ENCODE data around the gene CEP170B.

Gene CEP170B

GRCh38 chr14:104935026-104935650 is 70.1 kb downstream of the CEP170B start:
- Histone ChIP-seq H3K9me3 (ENCODE audit: control insufficient read depth, low read length) (no peaks in the 10 kb centered on the region), H3K4me3 (ENCODE audit: insufficient read depth, low read depth, low read length) (no peak overlapping the region), H3K4me1 (ENCODE audit: control insufficient read depth, insufficient read depth, low read length) (peaks cover 3% of the 10 kb centered on the region), H3K36me3 (ENCODE audit: control insufficient read depth, insufficient read depth, low read length) (no peaks in the 10 kb centered on the region), H3K27me3 (ENCODE audit: control insufficient read depth, insufficient read depth, low read length, poor library complexity, severe bottlenecking) (peaks cover 77% of the 10 kb centered on the region), H3K27ac (ENCODE audit: insufficient read depth, low read depth, low read length, poor library complexity, severe bottlenecking) (no peak overlapping the region)
- WGBS, 2 experiments = 82 to 83% methylated on average over 3 of the region's 3 CpGs

- Histone ChIP-seq H3K27me3 (ENCODE audit: control insufficient read depth, insufficient read depth, low read length, poor library complexity, severe bottlenecking) (peaks cover 70% of the 10 kb centered on the region), H3K4me1 (ENCODE audit: control insufficient read depth, insufficient read depth, low read length) (peaks cover 3% of the 10 kb centered on the region), H3K4me3 (ENCODE audit: insufficient read depth, low read depth, low read length) (no peak overlapping the region), H3K9me3 (ENCODE audit: control insufficient read depth, low read length) (no peaks in the 10 kb centered on the region), H3K36me3 (ENCODE audit: control insufficient read depth, insufficient read depth, low read length) (no peaks in the 10 kb centered on the region), H3K27ac (ENCODE audit: insufficient read depth, low read depth, low read length, poor library complexity, severe bottlenecking) (no peak overlapping the region)
- WGBS, 2 experiments = 89% methylated on average over 2 of the region's 2 CpGs
These were observed 70.9 kb downstream of the CEP170B start for GRCh38 chr14:104935955-104936354.

- Histone ChIP-seq H3K4me1 (ENCODE audit: control insufficient read depth, insufficient read depth, low read length) (peaks cover 3% of the 10 kb centered on the region), H3K27me3 (ENCODE audit: control insufficient read depth, insufficient read depth, low read length, poor library complexity, severe bottlenecking) (peaks cover 64% of the 10 kb centered on the region), H3K36me3 (ENCODE audit: control insufficient read depth, insufficient read depth, low read length) (no peaks in the 10 kb centered on the region), H3K27ac (ENCODE audit: insufficient read depth, low read depth, low read length, poor library complexity, severe bottlenecking) (no peak overlapping the region), H3K4me3 (ENCODE audit: insufficient read depth, low read depth, low read length) (no peak overlapping the region), H3K9me3 (ENCODE audit: control insufficient read depth, low read length) (no peaks in the 10 kb centered on the region)
- WGBS, 2 experiments = 88 to 89% methylated on average over 9 to 10 of the region's 10 CpGs
These were observed 71.5 kb downstream of the CEP170B start for GRCh38 chr14:104936361-104937155.

GRCh38 chr14:104937161-104937560 is 72.1 kb downstream of the CEP170B start:
- Histone ChIP-seq H3K9me3 (ENCODE audit: control insufficient read depth, low read length) (no peaks in the 10 kb centered on the region), H3K27me3 (ENCODE audit: control insufficient read depth, insufficient read depth, low read length, poor library complexity, severe bottlenecking) (peaks cover 58% of the 10 kb centered on the region), H3K36me3 (ENCODE audit: control insufficient read depth, insufficient read depth, low read length) (no peaks in the 10 kb centered on the region), H3K27ac (ENCODE audit: insufficient read depth, low read depth, low read length, poor library complexity, severe bottlenecking) (no peak overlapping the region), H3K4me1 (ENCODE audit: control insufficient read depth, insufficient read depth, low read length) (peaks cover 3% of the 10 kb centered on the region), H3K4me3 (ENCODE audit: insufficient read depth, low read depth, low read length) (no peak overlapping the region)
- WGBS, 2 experiments = 82 to 83% methylated on average over 4 of the region's 4 CpGs

GRCh38 chr14:104937694-104938365 is 72.8 kb downstream of the CEP170B start:
- no peak overlapping the region for H3K4me3 ChIP-seq (ENCODE audit: insufficient read depth, low read depth, low read length)
- H3K36me3 ChIP-seq (ENCODE audit: control insufficient read depth, insufficient read depth, low read length) = no peaks in the 10 kb centered on the region
- H3K27me3 ChIP-seq (ENCODE audit: control insufficient read depth, insufficient read depth, low read length, poor library complexity, severe bottlenecking) = peaks cover 51% of the 10 kb centered on the region
- WGBS, 2 experiments = 87 to 91% methylated on average over 11 of the region's 11 CpGs
- H3K4me1 ChIP-seq (ENCODE audit: control insufficient read depth, insufficient read depth, low read length) = peaks cover 3% of the 10 kb centered on the region
- H3K9me3 ChIP-seq (ENCODE audit: control insufficient read depth, low read length) = no peaks in the 10 kb centered on the region
- H3K27ac ChIP-seq (ENCODE audit: insufficient read depth, low read depth, low read length, poor library complexity, severe bottlenecking) = no peak overlapping the region

- 84 to 86% methylated on average over 2 of the region's 2 CpGs for WGBS, 2 experiments
- H3K36me3 ChIP-seq (ENCODE audit: control insufficient read depth, insufficient read depth, low read length) = no peaks in the 10 kb centered on the region
- no peaks in the 10 kb centered on the region for H3K9me3 ChIP-seq (ENCODE audit: control insufficient read depth, low read length)
- H3K27me3 ChIP-seq (ENCODE audit: control insufficient read depth, insufficient read depth, low read length, poor library complexity, severe bottlenecking) = peaks cover 45% of the 10 kb centered on the region
- H3K4me1 ChIP-seq (ENCODE audit: control insufficient read depth, insufficient read depth, low read length) = peaks cover 3% of the 10 kb centered on the region
- H3K4me3 ChIP-seq (ENCODE audit: insufficient read depth, low read depth, low read length) = no peak overlapping the region
- H3K27ac ChIP-seq (ENCODE audit: insufficient read depth, low read depth, low read length, poor library complexity, severe bottlenecking) = no peak overlapping the region
These were observed 73.4 kb downstream of the CEP170B start for GRCh38 chr14:104938436-104938835.

- WGBS, 2 experiments = 83 to 100% methylated on average over 1 of the region's 1 CpG
- no peak overlapping the region for H3K4me3 ChIP-seq (ENCODE audit: insufficient read depth, low read depth, low read length)
- H3K9me3 ChIP-seq (ENCODE audit: control insufficient read depth, low read length) = no peaks in the 10 kb centered on the region
- no peaks in the 10 kb centered on the region for H3K36me3 ChIP-seq (ENCODE audit: control insufficient read depth, insufficient read depth, low read length)
- H3K27me3 ChIP-seq (ENCODE audit: control insufficient read depth, insufficient read depth, low read length, poor library complexity, severe bottlenecking) = peaks cover 45% of the 10 kb centered on the region
- no peak overlapping the region for H3K27ac ChIP-seq (ENCODE audit: insufficient read depth, low read depth, low read length, poor library complexity, severe bottlenecking)
- H3K4me1 ChIP-seq (ENCODE audit: control insufficient read depth, insufficient read depth, low read length) = peaks cover 3% of the 10 kb centered on the region
These were observed 73.9 kb downstream of the CEP170B start for GRCh38 chr14:104938960-104939359.

DNA sequence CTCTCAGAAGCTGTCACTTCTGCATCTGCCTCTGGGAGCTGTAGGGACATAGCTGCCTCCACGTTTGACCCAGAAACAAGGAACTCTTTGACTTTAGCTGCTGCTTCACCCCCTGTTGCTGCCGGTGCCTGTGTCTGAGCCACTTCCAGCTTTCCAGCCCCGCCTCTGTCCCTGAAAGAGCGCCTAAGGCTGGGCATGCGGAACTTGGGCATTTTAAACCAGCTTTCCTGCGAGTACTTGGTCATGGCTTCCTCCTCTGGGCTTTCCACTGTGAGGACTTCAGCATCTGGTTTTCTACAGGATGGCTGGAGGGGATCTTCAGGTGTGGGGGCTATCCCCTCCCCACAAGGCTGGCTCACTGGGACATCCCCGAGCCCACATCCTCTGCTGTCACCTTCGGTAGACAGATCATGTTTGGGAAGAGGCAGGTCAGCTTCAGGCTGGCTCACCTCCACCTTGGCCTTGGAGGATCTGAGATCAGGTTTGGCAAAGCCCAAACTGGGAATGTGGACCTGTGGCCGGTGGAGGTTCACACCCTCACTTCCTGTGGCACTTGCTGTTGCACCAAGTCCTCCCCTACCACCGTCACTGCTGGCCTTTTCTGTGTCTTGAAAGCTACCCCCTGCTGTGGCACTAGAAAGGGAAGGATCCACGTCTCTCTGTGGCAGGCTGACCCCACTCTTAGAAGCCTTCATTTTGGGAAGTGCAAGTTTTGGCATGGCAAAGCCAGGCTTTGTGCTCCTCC is 74.8 kb downstream of the CEP170B start:
- H3K4me3 ChIP-seq (ENCODE audit: insufficient read depth, low read depth, low read length) = no peak overlapping the region
- peaks cover 3% of the 10 kb centered on the region for H3K4me1 ChIP-seq (ENCODE audit: control insufficient read depth, insufficient read depth, low read length)
- no peaks in the 10 kb centered on the region for H3K36me3 ChIP-seq (ENCODE audit: control insufficient read depth, insufficient read depth, low read length)
- H3K27ac ChIP-seq (ENCODE audit: insufficient read depth, low read depth, low read length, poor library complexity, severe bottlenecking) = no peak overlapping the region
- peaks cover 36% of the 10 kb centered on the region for H3K27me3 ChIP-seq (ENCODE audit: control insufficient read depth, insufficient read depth, low read length, poor library complexity, severe bottlenecking)
- no peaks in the 10 kb centered on the region for H3K9me3 ChIP-seq (ENCODE audit: control insufficient read depth, low read length)
- 65 to 68% methylated on average over 11 of the region's 11 CpGs for WGBS, 2 experiments

- H3K27me3 ChIP-seq (ENCODE audit: control insufficient read depth, insufficient read depth, low read length, poor library complexity, severe bottlenecking) = peaks cover 28% of the 10 kb centered on the region
- no peak overlapping the region for H3K27ac ChIP-seq (ENCODE audit: insufficient read depth, low read depth, low read length, poor library complexity, severe bottlenecking)
- H3K9me3 ChIP-seq (ENCODE audit: control insufficient read depth, low read length) = no peaks in the 10 kb centered on the region
- no peaks in the 10 kb centered on the region for H3K36me3 ChIP-seq (ENCODE audit: control insufficient read depth, insufficient read depth, low read length)
- no peak overlapping the region for H3K4me3 ChIP-seq (ENCODE audit: insufficient read depth, low read depth, low read length)
- 85 to 87% methylated on average over 3 of the region's 3 CpGs for WGBS, 2 experiments
- H3K4me1 ChIP-seq (ENCODE audit: control insufficient read depth, insufficient read depth, low read length) = peaks cover 3% of the 10 kb centered on the region
These were observed 75.6 kb downstream of the CEP170B start for GRCh38 chr14:104940526-104941150.

All from ectodermal cell (in vitro differentiated cells).